KBM-7 (cell line): ENCODE results near the gene PLXNA3.

Source experiments
- DNase-seq: peaks from one replicate; pipeline ENCODE4 v3.0.0-alpha.2; 2015
- in situ Hi-C: fragments of 300-500 bp; cut with MboI; formaldehyde crosslinking; loops from 2 replicates; pipeline ENCODE4 v1.14.3; 2020; ENCODE audit warnings: low sequenced_read_pairs, low pct_unique_long_range_greater_than_20kb, mixed read lengths

PLXNA3 gene

DNA sequence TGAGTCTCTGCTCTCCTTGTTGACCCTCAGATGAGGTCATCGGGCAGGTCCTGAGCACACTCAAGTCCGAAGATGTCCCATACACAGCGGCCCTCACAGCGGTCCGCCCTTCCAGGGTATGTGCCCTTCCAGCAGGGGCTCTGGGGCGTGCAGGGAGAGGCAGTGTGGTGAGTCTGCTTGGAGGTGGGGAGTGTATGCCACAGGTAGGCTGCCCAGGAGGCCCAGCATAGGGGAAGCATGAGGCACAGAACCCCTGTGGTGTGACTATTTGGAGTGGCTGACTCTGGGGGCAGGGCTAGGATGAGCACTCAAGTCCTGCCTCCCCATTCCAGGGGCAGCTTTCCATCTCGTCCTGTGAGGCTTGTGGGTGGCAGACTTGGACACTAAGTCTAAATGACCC lies 24.5 kb upstream of the PLXNA3 start:
- DNase-seq = no peak
- in situ Hi-C loops = no loop called here

DNA sequence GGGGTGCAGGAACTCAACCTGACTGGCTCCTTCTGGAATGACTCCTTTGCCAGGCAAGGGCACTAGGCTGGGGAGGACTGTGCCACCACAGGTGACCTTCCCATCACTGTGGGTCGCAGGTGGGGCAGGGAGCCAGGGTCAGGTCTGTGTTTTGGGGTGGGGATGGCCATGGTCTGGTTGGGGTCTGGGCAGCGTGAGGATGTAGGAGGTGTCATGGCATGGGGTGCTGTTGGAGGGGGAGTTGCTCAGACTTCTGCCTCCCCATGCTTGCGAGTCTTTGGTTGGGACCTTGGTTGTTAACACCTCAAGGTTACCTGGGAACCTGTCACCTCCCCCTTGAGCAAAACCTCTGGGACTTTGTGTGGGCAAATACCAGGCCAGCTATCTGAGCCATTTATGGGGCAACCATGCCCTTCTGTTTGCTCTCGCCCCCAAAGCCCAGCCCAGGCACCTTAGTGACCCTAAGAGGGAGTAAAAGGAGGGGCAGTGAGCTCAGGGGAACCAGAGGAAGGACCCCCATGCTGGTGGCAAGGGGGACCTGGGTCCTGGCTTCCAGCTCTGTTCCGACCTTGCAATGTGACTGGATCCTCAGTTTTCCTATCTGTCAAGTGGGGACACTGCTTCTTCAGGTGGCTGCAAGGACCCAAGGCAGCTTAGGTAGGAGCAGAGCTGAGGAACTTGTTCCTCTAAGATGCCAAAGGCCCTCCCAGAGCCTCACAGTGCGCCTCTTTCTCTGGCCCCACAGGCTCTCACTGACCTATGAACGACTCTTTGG lies 23.5 kb upstream of the PLXNA3 start:
- no peak for DNase-seq
- in situ Hi-C loops = no loop called here

DNA sequence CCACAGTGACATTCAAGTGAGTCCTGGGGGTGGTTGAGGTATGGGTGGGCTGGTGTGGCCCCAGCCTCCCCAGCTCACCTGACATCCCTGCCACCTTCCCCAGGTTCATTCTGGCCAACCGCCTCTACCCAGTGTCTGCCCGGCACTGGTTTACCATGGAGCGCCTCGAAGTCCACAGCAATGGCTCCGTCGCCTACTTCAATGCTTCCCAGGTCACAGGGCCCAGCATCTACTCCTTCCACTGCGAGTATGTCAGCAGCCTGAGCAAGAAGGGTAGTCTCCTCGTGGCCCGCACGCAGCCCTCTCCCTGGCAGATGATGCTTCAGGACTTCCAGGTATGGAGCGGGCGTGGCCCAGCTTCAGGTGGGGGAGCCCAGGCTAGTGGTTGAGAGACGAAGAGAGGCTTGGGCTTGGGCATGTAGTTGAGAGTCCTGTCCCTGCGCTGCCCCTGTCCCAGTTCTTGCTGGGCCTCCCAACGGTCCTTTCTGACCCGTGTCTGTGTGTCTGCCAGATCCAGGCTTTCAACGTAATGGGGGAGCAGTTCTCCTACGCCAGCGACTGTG lies 22.8 kb upstream of the PLXNA3 start:
- in situ Hi-C loops = no loop called here
- no peak for DNase-seq

DNA sequence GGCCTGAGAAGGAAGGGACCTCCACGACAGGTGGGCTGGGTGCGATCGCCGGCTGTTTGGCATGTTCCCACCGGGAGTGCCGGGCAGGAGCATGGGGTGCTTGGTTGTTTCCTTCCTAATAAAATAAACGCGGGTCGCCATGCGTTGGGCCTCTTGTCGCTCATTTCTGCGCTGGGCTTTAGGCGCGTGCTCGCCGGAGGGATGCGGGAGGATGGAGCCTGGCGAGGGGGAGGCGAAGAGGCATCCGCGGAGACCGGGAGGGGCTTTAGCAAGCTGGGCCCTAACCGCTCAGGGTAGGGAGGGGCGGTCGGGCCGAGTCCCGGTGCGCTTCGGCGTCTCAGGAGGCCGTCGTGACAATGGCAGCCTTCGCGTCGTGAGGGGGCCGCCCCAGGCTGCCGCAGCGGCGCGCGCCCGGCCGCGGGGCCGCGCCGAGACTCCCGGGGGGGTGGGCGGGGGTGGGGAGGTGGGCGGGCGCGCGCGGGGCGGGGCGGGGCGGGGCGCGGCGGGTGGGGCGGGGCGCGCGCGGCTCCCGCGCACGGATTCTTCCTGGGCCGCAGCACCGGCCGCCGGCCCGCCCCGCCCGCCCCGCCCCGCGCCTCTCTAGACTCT lies 21.6 kb upstream of the PLXNA3 start:
- DNase-seq = no peak
- in situ Hi-C loops = no loop called here

DNA sequence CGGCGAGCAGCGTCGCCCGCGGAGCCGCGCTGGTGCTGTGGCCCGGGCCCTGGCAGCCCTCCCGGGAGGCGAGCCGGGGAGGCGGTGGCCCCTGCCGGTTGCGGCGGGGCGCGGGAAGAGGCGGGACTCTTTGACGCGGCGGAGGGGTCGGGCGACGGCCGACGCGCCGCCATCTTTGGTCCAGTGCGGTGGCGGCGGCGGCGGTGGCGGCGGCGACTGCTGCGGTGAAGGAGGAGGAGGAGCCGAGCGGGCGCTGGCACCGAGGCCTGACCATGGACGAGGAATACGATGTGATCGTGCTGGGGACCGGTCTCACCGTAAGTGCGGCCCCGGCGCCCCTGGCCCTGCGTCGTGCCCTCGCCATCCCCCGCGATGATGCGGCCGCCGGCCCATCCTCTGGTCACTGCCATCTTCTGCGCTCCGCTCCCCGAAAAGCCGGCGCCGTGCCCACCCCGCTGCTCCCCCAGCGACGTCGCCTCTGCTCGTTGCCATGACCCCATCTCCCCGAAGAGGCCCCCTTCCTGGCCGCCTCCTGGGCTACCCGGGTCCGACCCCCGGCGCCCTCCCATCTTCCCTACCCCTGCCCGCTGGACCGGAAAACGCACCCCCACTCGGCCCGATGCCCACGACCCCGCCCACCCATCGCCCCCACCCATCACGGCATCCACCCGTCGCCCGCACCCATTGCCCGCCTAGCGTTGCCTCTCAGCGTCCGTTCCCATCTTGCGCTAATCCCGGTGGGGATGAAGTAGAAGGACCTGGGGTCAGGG lies 20.9 kb upstream of the PLXNA3 start, which contains the start of gene GDI1:
Gene GDI1 (plus strand): TSS at position 172 of the 770 bp plus-strand sequence. CDS start 101 bp downstream, at position 273.
- no peak for DNase-seq

DNA sequence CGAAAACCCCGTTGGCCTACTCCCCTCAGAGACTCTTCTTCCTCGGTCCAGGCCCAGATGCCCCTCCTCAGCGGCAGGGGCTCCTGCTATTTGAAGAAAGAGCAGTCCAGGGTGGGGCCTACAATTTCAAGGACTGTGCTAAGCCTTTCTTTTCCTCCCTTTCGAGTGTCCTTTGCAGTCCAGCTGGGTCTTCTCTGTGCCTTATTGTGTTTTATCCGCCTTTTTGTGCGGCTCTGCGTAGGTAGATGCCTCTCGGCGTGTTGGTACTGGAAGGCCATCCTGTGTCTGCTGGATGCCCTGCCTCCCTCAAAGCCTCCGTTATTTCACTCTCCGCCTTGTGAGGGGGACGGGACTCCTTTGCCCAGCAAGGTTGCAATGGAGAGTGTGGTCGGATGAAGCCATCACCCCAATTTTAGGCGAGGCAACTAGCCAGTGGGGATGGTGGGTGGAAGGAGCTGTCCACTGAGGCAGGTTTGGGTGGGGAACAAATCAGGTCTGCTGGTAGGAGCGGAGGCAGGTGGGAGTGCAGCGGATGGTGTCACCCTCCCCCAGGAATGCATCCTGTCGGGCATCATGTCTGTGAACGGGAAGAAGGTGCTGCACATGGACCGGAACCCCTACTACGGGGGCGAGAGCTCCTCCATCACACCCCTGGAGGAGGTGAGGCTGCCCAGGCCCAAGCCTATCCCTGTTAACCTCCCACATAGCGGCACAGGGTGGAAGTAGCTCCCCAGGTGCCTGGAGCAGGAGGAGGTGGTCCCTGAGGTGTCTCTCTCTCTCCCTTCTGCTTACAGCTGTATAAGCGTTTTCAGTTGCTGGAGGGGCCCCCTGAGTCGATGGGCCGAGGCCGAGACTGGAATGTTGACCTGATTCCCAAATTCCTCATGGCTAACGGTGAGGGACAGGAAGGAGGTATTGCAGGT lies 19.8 kb upstream of the PLXNA3 start:
- in situ Hi-C loops = no loop called here
- no peak for DNase-seq

More for the DNA sequence above, 20.9 kb upstream of the PLXNA3 start, which contains the start of gene GDI1:
- in situ Hi-C loops = no loop called here

DNA sequence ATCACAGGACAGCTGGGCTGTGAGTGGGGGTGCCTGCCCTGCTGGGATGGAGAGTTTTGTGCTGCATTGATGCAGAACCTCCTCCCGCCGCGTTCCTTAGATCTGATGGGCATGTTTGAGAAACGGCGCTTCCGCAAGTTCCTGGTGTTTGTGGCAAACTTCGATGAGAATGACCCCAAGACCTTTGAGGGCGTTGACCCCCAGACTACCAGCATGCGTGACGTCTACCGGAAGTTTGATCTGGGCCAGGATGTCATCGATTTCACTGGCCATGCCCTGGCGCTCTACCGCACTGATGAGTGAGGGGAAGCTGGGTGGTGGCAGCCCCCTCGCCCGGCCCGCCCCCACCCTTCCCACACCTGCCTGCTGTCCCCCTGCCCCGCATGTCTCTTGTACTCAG lies 18.2 kb upstream of the PLXNA3 start:
- no peak for DNase-seq
- in situ Hi-C loops = no loop called here

DNA sequence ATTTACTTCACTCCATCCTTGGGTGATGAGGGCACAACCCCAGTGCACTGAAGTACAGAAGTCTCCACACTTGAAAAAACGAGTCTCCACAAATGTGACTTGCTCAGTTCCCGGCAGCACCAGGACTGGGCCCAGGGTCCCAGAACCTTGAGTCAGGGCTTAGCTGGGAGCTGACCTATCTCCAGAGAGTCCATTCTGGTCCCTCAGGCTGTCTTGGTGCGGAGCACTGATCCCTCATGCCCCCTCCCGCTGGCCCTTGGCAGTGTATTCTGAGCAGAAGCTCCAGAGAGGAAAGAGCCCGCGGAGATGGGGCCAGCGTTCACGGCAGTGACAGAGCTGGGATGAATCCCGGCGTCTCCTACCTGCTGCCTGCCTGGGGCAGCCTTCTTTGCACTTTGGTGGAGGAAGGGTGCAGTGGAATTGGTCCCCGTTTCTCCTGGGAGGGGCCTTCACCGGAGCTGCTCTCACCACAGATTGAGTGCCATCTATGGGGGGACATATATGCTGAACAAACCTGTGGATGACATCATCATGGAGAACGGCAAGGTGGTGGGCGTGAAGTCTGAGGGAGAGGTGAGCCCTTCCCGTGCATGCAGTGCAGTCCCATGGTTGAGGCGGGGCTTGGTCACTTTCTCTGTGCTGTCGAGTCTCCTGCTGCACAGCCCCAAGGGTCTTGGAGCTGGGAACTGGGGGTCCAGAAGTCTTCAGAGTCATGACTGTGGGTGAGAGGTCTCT lies 17.3 kb upstream of the PLXNA3 start:
- DNase-seq = no peak

DNA sequence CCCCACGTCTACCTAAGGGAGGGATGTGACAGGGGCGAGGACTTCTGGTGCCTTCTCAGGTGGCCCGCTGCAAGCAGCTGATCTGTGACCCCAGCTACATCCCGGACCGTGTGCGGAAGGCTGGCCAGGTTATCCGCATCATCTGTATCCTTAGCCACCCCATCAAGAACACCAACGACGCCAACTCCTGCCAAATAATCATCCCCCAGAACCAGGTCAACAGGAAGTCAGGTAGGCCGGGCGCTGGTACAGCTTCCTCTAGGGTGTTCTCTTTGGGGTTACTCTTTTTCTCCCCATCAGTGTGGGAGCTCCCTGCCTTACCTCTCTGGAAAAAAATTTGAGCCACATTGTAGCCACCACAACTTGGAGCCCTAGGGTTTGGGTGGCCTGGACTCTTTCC lies 16.5 kb upstream of the PLXNA3 start:
- in situ Hi-C loops = no loop called here
- DNase-seq = no peak

More for the DNA sequence above, 17.3 kb upstream of the PLXNA3 start:
- in situ Hi-C loops = no loop called here

DNA sequence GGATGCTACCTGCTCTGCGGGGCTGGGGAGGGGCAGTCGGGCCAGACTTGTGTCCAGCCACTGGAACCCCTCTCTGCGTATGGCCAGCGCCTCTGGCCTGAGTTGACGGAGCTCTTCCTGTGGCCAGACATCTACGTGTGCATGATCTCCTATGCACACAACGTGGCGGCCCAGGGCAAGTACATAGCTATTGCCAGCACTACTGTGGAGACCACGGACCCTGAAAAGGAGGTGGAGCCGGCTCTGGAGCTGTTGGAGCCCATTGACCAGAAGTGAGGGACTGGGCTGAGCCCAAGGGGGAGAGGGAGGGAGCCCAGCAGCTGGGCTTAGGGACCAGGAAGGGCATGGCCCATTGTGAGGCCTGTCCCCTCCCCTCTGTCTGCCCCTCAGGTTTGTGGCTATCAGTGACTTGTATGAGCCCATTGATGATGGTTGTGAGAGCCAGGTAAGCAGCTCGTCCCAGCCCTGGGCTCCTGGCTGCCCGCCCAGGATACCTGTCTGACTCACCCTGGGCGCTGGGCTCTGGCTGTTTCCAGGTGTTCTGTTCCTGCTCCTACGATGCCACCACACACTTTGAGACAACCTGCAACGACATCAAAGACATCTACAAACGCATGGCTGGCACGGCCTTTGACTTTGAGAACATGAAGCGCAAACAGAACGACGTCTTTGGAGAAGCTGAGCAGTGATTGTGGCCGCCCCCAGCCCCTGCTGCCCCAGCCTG lies 15.9 kb upstream of the PLXNA3 start:
- no peak for DNase-seq
- in situ Hi-C loops = no loop called here

DNA sequence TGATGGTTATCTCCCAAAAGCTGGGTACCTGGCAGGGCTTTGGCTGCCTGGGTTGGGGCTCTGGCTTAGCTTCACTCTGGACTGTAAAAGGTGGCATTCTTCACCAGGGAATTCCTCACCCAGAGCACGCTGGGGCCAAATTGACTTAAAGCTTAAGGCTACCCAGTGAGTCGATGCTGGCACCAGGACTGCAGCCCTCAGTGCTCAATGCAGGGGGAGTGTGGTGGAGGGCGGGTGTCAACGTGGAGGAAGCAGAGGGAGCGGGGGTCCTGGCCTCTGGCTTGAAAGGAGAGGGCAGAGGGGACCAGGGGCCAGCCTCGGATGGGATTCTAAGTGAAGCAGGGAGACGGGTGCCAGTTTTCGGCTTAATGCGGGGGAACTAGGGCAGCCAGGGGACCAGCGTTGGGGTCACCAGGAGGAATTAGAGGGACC lies 14.6 kb upstream of the PLXNA3 start:
- DNase-seq = no peak
- in situ Hi-C loops = no loop called here

DNA sequence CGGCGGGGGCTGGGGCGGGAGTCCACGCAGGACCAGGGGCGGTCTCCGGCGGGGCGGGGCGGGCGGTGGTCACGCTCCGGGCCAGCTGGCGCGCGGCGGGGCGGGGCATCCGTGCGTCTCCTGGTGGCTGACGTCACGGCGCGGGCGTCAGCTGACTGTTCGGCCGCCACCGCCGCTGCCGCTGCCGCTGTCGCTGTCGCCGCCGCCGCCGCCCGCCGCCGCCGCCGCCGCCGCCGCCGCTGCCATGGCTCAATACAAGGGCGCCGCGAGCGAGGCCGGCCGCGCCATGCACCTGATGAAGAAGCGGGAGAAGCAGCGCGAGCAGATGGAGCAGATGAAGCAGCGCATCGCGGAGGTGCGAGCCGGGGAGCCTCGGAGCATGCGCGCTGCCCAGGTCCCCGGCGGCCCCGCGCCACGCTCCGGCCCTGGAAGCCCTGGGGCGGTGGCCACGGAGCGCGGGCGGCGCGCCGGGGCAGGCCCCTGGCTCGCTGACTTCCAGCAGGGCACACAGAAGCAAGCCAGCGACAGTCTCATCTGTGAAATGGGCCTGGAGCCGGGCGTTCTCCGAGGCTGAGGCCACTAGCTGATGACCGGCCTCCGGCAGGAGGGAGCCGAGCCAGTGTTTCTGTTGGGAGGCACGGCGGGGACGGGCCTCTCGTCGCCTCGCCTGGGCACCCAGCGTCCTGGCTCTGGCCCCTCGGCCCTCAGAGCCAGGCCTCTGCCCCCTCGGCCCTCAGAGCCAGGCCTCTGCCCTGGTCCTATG lies 13.9 kb upstream of the PLXNA3 start, which contains the start of gene FAM50A:
Gene FAM50A (plus strand): TSS at position 150 of the 763 bp plus-strand sequence. CDS start 95 bp downstream, at position 245.
- no peak for DNase-seq
- in situ Hi-C loops = no loop called here

DNA sequence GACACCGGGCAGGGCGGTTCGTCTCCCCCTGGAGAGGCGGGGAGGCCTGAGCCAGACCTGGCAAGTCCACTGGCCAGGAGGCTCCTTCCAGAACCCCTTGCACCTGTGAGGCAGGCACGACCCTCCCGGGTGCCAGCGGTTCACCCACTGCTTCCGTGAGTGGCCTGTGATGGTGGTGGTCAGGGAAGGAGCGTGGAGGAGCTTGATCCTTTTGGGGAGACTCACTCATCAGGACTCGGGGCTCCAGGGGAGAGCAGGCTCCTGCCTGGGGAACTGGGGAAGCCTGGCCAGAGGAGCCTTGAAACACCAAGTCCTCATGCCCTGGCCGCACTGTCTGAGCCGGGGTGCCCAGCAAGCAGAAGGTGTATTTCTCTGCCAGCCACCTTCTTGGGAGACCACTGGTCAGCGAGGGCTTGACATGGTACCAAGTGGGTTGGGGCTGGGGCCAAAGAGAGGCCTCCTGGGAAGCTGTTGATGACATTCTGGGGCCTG lies 13.3 kb upstream of the PLXNA3 start:
- in situ Hi-C loops = no loop called here
- DNase-seq = no peak

DNA sequence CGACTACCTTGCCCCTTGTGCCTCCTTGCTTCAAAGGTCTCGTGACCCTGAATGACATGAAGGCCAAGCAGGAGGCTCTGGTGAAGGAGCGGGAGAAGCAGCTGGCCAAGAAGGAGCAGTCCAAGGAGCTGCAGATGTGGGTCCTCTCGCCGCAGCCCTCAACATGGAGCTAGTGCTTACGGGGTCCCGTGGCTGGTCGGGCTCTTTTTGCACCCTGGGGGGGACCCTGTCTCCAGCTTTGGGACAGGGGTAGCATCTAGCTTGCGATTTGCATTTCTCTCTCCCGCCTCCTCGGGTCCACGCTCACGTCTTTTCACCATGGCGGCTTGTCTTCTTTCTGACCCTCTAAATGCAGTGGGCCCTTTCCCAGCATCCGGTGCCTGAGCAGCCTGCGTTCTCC lies 12.3 kb upstream of the PLXNA3 start:
- no peak for DNase-seq
- in situ Hi-C loops = no loop called here

DNA sequence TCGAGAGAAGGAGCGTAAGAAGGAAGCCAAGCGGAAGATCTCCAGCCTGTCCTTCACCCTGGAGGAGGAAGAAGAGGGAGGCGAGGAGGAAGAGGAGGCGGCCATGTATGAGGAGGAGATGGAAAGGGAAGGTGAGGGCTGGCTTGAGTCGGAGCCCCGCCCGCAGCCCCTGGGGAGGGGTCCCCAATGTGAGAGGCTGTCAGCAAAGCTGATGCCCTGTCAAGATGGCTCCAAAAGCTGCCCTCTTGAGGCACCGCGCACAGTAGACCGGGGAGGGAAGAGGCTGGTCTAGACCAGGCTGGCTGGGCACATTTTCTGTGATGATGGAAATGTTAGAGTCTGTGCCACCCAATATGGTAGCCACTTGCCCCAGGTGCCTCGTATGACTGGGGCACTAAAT lies 11.7 kb upstream of the PLXNA3 start:
- no peak for DNase-seq
- in situ Hi-C loops = no loop called here

DNA sequence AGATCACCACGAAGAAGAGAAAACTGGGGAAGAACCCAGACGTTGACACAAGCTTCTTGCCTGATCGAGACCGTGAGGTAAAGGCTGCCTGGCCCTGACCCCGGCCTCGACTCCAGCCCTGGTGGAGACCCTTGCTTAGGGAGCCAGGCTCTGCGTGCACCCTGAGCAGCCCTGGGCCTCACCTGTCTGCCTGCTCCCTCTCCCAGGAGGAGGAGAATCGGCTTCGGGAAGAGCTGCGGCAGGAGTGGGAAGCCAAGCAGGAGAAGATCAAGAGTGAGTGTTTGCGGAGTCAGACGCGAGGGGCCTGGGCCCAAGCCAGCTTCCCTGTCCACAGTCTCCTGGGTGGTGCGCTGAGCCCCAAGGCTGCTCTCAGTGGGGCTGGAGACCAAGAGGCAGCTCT lies 9.6 kb upstream of the PLXNA3 start:
- in situ Hi-C loops = no loop called here
- DNase-seq = no peak

DNA sequence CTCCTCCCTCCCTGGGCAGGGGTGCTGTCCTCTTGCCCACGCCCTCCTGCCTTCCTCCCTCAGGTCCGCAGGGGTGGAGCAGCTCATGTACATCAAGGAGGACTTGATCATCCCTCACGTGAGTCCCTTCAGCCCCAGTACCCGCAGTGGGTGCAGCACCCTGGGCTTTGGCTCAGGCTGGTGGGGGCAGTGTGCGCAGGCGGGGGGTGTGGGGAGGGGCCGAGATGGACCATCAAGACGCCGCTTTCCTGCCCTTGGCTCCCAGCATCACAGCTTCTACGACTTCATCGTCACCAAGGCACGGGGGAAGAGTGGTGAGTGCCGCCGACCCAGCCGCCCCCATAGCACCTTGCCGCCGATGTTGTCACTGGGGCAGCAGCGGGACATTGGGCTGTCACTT lies 8.5 kb upstream of the PLXNA3 start:
- in situ Hi-C loops = no loop called here
- DNase-seq = no peak
